ENCODE measurements around the gene DROSHA. TPM values are rescaled to one million over a fixed set of nuclear protein-coding genes. Genes with fewer than 3 reads are reported as not detected.

DROSHA gene
- total RNA-seq, 1 donor from 2014 or later, result 59.3 TPM

DNA sequence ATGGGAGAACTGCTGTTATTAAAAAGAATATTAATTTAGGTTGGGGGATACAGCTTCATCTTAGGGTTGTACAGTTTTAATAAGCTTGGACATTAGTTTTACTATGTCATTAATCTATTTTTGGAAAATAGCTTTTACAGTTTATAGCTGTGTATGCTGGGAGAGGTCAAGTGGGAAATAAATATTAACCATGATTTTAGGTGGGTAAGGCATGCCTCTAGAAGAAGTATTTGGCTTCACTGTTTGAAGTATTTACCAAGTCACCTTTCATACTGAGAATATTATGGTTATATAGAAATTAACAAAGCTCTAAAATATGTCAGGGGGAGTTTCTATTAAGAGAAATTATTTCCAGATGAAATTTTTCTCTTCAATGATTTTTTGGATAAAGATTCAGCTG is 5.5 kb upstream of the DROSHA start:
- no peaks in the 10 kb centered on the region for H3K27me3 Mint-ChIP-seq (ENCODE audit: low read depth)
- TF ChIP-seq, protein P1, sequence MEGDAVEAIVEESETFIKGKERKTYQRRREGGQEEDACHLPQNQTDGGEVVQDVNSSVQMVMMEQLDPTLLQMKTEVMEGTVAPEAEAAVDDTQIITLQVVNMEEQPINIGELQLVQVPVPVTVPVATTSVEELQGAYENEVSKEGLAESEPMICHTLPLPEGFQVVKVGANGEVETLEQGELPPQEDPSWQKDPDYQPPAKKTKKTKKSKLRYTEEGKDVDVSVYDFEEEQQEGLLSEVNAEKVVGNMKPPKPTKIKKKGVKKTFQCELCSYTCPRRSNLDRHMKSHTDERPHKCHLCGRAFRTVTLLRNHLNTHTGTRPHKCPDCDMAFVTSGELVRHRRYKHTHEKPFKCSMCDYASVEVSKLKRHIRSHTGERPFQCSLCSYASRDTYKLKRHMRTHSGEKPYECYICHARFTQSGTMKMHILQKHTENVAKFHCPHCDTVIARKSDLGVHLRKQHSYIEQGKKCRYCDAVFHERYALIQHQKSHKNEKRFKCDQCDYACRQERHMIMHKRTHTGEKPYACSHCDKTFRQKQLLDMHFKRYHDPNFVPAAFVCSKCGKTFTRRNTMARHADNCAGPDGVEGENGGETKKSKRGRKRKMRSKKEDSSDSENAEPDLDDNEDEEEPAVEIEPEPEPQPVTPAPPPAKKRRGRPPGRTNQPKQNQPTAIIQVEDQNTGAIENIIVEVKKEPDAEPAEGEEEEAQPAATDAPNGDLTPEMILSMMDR (IDR thresholded peaks at IDR 0.05), result no peak
- no peak for DNase-seq (ENCODE audit: low spot score)
- peaks cover 37% of the 10 kb centered on the region for H3K4me1 Mint-ChIP-seq (ENCODE audit: low read depth)
- H3K27ac Mint-ChIP-seq (ENCODE audit: unreplicated experiment), result peak overlapping the region; percentile 94
- H3K36me3 Mint-ChIP-seq (ENCODE audit: low read depth), result peaks cover 14% of the 10 kb centered on the region
- H3K4me3 Mint-ChIP-seq (ENCODE audit: unreplicated experiment), result no peak overlapping the region
- H3K9me3 Mint-ChIP-seq (ENCODE audit: low read depth), result no peaks in the 10 kb centered on the region

DNA sequence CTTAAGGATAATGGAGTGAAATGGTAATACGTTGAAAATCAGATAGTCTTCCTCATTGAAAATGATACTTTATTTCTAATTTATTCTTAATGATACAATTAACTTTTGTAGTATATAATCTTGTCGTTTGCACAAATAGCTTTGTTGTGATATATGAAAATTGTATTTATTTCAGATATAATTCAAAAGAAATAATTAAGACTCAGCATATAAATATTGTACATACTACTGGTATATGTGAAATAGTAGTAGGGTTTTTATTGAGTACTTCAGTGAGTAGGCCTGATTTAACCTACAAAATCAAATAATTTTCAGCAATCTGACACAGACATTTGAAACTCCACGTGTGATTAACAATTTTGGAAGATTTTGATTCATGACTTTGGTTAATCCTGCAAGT is 5.0 kb upstream of the DROSHA start:
- H3K27me3 Mint-ChIP-seq (ENCODE audit: low read depth), result no peaks in the 10 kb centered on the region
- peaks cover 38% of the 10 kb centered on the region for H3K4me1 Mint-ChIP-seq (ENCODE audit: low read depth)
- H3K27ac Mint-ChIP-seq (ENCODE audit: unreplicated experiment), result peak overlapping the region; percentile 94

DNA sequence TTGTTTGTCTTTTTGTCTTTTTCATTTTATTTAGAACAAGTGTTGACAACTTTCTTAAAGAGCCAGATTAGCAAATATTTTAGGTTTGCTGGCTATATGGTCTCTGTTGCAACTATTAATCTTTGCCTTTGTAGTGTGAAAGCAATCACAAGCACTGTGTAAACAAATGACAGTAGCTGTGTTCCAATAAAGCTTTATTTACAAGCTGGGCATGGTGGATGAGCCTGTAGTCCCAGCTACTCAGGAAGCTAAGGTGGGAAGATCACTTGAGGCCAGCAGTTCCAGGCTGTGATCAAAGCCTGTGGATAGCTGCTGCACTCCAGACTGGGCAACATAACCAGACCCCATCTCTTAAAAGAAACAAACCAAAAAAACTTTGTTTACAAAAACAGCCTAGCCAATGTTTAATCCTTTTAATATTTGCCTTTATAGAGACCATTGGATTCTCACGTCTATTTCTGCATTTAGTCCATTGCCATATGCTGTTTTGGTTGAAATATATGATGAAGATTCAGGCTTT is 2.7 kb upstream of the DROSHA start:
- Mint-ChIP-seq H3K27me3 (ENCODE audit: low read depth) (no peaks in the 10 kb centered on the region), H3K36me3 (ENCODE audit: low read depth) (peaks cover 10% of the 10 kb centered on the region), H3K27ac (ENCODE audit: unreplicated experiment) (peak overlapping the region; percentile 2), H3K4me3 (ENCODE audit: unreplicated experiment) (no peak overlapping the region), H3K4me1 (ENCODE audit: low read depth) (peaks cover 61% of the 10 kb centered on the region), H3K9me3 (ENCODE audit: low read depth) (no peaks in the 10 kb centered on the region)
- TF ChIP-seq, protein P1 (IDR thresholded peaks at IDR 0.05), result no peak
- DNase-seq (ENCODE audit: low spot score), result no peak

More for the DNA sequence above, 5.0 kb upstream of the DROSHA start:
- no peak for DNase-seq (ENCODE audit: low spot score)
- H3K4me3 Mint-ChIP-seq (ENCODE audit: unreplicated experiment), result no peak overlapping the region
- H3K36me3 Mint-ChIP-seq (ENCODE audit: low read depth), result peaks cover 13% of the 10 kb centered on the region
- H3K9me3 Mint-ChIP-seq (ENCODE audit: low read depth), result no peaks in the 10 kb centered on the region
- TF ChIP-seq, protein P1 (IDR thresholded peaks at IDR 0.05), result no peak

DNA sequence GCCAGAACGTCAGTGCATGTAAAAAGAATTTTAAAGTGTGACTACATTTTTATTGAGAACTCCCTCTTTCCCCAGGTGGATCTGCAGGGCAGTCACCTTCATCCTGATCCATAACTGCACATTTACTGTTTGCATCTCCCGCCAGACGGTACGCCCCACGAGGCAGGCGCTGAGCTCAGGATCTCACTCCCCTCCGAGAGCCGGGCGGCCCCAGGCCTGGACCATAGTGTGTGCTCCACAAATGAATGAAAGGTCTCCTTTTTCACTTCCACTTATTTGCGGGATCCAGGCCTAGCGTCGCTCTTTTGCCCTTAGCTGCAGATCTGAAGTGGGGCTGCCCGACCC is 378 bp downstream of the DROSHA start:
- Mint-ChIP-seq H3K9me3 (ENCODE audit: low read depth) (no peaks in the 10 kb centered on the region), H3K27me3 (ENCODE audit: low read depth) (no peaks in the 10 kb centered on the region), H3K27ac (ENCODE audit: unreplicated experiment) (peak overlapping the region; percentile 97), H3K4me1 (ENCODE audit: low read depth) (peaks cover 41% of the 10 kb centered on the region), H3K4me3 (ENCODE audit: unreplicated experiment) (peak overlapping the region; percentile 99), H3K36me3 (ENCODE audit: low read depth) (peaks cover 30% of the 10 kb centered on the region)
- TF ChIP-seq, protein P1 (IDR thresholded peaks at IDR 0.05), result no peak
- DNase-seq (ENCODE audit: low spot score), result no peak

DNA sequence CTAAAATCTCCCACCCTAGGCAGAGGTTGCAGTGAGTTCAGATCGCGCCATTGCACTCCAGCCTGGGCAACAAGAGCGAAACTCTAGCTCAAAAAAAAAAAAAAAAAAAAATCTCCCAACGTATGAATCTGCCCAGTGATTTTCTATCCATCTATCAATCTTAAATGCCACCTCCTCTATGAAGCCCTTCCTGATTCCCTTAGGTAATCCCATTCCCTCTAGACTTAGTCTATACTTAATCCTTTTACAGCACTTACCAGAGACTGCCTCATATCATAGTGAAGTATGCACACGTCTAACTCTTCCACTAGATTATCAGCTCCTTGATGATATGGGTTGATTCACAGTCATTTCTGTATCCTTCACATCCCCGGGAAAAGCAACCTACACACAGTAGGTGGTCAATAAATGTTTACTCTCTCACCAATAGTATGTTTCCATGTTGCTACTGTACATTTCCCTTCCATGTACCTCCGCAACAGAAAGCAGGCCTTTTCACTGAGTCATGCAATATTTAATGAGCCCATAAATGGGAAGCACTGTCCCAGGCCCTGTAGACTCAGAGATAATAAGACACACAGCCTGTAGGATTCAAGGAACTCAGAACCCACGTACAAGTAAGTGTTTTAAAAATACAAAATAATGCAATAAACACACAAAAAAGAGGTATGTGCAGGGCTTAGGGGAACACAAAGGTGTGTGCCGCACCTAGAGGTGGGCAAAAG is 1.2 kb downstream of the DROSHA start:
- DNase-seq (ENCODE audit: low spot score), result no peak
- Mint-ChIP-seq H3K27ac (ENCODE audit: unreplicated experiment) (no peak overlapping the region), H3K4me3 (ENCODE audit: unreplicated experiment) (peak overlapping the region; percentile 99), H3K36me3 (ENCODE audit: low read depth) (peaks cover 33% of the 10 kb centered on the region), H3K27me3 (ENCODE audit: low read depth) (no peaks in the 10 kb centered on the region), H3K9me3 (ENCODE audit: low read depth) (no peaks in the 10 kb centered on the region), H3K4me1 (ENCODE audit: low read depth) (peaks cover 41% of the 10 kb centered on the region)
- TF ChIP-seq, protein P1 (IDR thresholded peaks at IDR 0.05), result no peak

Measured in chondrocyte (in vitro differentiated cells).